Measurements from ENCODE around the gene FBF1.
A peak's percentile ranks its signal among the peaks of the same experiment; 100 is the strongest.
"Not testable (repeated sequence)": the region's sequence is repeated elsewhere in the genome, so short reads cannot be mapped to it uniquely, and the experiment has no call there.

FBF1 gene

DNA sequence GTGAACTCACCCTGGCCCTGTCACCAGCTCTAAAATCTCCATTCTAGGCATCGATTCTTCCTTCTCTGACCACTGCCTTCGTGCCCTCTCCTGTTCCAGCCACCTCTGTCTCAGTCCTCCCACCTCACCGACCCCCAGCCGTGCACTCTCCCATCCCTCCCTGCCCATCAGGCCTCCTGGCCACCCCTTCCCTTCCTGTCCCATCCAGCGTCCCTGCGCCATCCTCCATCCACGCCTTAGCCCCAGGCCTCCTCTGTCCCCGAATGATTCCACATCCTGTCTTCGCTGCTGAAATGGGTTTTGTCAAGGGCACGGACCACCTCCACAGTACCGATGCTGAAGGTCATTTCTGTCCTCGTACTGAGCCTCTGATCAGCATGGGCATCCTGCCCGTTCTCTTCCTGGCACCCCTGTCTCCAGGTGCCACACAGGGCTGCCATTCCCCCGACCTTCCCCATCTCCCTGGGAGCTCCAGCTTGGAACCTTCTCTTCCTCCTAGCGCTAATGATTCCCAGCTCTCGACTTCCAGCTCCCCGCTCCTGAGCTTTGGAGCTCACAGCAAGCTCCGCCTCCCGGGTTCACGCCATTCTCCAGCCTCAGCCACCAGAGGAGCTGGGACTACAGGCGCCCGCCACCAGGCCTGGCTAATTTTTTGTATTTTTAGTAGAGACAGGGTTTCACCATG lies 46.7 kb downstream of the FBF1 start:
- peak; percentile 31 for DNase-seq

DNA sequence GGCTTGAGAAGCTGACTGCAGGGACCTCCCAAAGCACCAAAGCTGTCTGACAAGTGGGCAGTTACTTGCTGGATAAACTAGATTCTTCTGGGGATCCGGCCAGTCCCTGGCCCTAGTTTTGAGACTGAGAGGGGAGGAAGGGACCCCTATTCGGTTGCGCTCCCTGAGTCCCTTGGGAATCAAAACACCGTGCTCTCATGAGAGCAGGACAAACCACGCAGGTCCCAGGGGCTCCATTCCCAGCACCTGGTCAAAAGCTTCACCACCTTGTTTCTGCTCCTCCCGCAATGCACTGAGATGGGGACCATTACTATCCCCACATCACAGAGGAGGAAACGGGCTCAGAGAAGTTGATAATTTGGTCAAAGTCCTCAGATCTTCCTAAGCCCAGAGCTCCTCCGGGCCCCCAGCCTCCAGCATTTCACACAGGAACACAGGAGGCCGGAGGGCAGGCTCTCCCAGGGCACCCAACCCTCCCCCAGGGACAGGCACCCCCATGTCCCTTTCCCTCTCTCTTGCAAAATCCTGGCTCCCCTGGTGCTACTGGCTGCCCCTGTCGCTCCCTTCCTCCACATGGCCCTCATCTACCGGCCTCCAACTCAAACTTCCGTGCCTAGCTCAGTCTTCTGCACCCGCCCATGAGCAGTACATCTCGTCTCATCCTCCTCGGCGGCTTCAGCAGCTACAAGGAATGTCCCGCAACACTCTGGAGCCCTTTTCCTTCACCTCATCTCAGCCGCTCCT lies 47.4 kb downstream of the FBF1 start:
- DNase-seq: no peak

DNA sequence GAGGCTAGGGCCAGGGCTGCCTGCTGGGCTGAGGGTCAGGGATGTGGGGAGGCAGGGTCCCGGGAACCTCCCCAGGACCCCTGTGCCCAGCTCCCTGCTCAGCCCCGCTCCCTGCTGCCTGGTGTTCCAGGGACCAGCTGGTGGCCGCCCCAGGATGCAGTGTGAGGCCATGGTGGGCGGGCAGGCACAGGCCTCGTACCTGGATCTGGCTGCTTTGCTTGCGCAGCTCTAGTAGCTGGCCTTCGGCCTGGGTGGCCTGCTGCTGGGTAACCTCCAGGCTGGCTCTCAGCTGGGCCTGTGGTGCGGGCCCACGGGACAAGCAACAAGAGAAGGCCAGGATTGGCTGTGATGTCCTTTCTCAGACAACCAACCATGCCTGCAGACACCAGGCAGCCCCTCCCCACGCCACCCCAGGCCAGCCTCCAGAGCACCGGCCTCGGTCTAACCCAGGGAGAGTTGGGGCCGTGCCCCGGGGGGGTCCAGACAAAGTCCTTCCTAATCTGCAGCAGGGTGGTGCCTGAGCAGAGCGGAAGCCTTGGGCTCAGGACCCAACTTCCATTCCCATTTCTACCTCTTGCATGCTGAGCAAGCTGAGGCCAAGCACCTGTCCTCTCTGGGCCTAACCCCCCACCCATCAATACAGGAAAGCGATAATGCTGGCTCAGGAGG lies 48.2 kb downstream of the FBF1 start:
- no peak for DNase-seq

DNA sequence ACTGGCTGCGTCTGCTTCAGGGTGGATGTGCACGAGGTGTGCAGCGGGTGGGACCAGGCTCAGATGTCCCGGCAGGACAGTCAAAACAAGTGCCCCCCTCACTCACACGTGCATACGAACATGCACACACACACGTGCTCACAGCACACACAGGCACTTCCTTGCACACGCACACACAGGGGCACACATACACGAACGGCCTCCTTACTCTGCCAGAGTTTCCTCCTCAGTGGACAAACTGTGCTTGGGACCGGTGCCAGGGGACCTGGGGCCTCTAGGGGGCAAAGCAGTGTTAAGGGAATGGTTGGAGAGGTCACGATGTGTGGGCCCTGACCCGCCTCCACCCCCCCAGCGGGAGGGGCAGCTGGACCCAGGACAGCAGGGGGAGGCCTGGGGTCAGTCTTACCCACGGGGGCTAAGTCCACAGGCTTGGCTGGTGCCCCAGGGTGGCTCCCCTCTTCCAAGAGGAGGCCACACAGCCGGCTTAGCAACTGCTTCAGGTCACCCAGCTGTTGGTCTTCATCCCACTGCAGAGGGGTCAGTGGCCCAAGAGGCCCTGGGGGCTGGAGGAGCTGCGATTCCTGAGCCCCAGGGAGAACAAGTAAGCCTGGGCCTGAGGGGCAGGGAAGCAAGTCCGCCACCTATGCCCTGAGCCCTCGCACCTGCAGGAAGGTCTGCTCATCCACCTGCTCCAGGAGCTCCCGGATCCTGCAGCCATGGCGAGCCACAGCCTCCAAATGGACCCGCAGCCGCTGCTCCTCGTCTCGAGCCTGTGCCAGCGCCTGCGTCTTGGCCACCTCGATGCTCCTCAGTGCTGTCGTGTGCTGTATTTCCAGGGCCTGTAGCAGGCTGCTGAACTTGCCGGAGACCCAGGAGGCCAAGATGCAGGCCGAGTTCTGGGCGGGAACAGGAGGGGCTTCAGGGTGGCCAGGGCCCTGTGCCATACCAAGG lies 49.0 kb downstream of the FBF1 start:
- no peak for DNase-seq

DNA sequence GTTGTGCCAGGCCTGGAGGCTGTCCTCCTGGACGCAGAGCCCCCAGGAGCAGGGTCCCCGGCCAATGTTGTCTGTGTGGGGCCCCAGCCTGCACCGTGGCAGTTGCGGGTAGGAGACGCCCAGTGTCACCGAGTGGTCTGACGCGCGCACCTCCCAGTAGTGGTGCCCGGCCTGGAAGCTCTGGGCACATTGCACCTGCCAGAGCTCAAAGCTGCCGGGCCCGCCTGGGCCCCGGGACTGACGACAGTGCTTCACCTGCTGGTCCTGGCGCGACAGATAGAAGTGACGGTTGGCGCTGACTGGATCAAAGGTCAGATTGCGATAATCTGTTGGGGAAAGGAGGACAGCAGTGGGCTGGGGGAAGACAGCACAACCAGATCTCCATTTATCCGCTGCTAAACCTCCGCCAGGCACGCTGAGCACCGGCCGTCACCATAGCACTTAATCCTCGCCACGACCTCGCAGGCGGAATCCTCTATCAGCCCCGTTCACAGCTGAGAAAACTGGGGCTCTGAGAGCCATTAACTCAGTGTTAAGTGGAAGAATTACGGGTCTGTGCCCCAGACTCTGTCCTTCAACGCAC lies 49.7 kb downstream of the FBF1 start:
- no peak for DNase-seq

DNA sequence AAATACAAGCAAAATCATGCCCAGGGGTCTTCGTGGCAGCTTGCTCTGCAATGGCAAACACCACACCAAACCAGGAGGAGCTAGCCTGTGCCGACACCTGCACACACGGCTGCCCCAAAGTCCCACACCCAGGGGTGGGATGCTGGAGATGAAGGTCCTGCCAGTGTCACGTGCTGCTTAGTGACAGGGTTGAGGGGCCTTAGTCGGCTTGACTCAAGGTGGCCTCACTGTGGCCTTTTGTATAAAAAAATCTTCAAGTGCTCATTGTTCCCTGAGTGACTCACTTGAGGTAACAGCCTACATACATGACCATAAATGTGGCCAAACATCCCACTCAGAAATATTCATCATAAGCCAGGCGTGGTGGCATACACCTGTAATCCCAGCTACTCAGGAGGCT lies 51.4 kb downstream of the FBF1 start:
- DNase-seq: no peak

DNA sequence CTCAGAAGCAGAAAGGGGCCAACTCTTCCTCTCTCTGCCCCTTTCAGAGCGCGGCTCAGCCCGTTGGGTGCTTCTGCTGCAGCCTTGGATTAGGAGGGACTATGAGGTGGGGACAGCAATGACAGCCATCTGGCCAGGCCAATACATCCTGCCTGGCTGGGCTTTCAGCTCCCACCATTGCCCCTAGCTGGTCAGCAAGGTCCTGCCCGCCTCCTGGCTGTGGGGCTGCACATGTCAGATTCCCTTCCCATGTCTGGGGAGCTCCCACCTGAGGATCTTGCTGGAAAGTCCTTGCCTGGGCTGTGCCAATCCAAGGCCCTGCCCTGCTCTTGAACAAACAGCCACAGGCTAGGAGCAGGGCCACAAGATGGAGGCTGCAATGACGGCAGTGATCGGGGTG lies 52.4 kb downstream of the FBF1 start:
- no peak for DNase-seq

DNA sequence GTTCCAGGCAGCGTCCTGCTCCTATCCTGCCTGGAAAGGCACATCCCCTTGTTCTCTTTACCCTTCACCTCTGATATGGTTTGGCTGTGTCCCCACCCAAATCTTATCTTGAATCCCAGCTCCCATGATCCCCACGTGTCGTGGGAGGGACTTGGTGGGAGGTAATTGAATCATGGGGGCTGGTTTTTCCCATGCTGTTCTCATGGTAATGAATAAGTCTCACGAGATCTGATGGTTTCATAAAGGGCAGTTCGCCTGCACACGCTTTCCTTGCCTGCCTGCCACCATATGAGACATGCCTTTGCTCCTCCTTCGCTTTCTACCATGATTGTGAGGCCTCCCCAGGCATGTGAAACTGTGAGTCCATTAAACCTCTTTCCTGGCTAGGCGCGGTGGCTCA lies 55.0 kb downstream of the FBF1 start:
- DNase-seq: not testable (repeated sequence)

DNA sequence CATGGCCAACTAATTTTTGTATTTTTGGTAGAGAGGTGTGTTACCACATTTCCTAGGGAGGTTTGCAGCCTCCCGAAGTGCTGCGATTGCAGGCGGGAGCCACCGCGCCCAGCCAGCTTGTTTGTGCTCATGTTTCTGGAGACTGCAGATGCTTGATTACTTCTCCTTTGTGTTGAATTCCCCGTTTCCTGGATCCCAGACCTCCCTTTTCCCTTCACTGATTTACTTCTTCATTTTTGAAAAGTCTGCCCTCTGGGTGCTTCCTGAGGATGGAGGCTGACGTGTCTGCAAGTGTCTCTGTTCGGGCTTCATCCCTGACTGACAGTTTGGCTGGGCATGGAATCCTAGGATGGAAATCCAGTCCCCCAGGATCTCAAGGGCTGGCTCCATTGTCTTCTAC lies 55.4 kb downstream of the FBF1 start:
- no peak for DNase-seq

DNA sequence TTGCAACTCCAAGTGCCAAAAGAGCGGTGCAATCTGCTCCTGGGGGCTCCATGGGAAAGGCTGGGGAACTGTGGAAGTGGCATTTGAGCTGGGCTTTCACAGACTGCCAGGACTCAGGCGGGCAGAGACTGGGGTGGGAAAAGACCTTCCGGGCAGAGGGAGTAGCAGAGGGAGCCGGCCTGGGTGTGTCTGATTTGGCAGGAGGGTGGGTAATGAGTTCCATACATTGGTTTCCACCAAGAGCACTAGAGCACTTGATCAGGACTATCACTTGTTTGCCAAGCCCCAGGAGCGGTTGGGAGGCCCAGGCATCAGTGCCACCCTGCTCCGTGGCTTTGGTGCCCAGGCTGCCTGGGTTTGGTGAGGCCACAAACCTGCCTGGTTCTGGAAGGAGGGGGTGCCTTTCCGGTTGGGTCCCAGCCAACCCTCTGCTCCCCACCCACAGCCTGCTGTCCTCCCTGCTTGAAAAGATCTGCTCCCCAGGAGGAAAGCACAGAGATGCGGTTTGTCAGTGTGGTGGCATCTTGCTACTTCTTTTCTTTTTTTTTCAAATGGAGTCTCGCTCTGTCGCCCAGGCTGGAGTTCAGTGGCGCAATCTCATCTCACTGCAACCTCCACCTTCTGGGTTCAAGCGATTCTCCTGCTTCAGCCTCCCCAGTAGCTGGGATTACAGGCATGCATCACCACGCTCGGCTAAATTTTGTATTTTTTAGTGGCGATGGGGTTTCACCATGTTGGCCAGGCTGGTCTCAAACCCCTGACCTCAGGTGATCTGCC lies 59.0 kb downstream of the FBF1 start:
- no peak for DNase-seq

DNA sequence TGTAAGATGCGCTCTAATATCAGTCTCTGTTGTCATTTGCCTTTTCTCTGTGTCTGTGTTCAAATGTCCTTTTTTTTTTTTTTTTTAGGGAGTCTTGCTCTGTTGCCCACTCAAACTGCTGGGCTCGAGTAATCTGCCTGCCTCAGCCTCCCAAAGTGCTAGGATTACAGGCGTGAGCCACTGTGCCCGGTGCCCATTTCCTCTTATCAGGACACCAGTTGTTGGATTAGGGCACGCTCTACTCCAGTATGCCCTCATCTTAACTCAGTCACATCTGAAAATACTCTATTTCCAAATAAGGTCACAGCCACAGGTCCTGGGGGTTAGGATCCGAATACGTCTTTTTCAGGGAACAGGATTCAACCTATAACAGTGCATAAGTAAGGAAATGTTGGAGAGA lies 60.6 kb downstream of the FBF1 start:
- DNase-seq: no peak

DNA sequence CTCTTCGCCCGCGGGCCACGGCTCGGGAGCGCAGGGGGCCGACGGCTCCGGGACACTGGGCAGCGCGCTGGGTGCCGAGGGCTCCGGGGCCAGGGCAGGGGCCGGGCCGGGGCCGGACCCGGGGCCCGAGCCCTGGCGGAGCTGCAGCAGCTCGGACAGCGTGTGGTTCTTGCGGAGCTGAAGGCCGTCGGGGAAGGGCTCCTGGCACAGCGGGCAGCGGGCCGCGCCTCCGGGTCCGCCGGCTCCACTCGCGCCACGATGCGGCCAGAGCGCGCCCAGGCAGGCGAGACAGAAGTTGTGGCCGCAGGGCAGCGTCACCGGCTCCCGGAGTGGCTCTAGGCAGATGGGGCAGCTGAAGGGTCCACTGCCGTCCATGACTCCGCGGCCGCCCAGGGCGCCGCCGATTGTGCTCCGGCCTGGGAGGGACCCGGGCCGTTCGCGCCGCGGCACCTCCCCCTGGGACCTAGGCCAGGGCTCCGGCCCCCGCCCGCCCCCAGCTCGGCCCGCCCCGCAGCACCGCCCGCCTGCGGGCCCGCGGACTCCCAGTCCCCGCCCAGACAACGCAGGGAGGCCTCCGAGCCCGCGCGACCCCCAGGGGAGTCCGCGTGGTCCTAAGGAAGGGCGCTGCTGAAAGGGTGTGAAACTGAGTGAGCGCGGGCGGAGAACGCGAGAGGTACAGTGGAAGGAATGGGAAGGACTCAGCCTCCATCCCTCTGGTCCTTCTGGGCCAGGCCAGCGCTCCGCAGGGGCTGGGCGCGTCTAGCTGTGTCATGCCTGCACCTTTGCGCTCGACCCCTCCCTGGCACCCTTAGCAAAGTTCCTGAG lies 62.5 kb downstream of the FBF1 start, which contains the start of gene TRIM47:
Gene TRIM47 (minus strand): TSS at position 408 of the 825 bp plus-strand sequence. CDS start 33 bp downstream, at position 375.
- peak; percentile 33 for DNase-seq

DNA sequence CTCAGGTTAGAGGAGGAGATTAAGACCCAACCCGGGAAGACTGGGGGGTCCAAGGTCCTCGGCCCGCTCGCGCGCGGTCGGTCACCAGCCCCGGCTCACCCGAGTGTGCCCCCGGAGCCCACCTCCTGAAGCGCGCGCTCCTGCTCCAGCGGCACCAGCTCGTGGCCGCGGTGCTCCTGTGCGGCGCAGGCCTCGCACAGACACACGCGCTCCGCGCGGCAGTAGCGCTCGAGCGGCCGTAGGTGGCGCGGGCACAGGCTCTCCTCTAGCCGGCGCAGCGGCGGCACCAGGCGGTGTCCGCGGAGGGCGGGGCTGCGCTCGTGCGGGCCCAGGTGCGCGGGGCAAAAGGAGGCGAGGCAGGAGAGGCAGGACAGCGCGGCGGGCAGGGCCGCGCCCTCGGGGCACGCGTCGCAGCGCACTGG lies 63.1 kb downstream of the FBF1 start:
- DNase-seq: peak; percentile 48

DNA sequence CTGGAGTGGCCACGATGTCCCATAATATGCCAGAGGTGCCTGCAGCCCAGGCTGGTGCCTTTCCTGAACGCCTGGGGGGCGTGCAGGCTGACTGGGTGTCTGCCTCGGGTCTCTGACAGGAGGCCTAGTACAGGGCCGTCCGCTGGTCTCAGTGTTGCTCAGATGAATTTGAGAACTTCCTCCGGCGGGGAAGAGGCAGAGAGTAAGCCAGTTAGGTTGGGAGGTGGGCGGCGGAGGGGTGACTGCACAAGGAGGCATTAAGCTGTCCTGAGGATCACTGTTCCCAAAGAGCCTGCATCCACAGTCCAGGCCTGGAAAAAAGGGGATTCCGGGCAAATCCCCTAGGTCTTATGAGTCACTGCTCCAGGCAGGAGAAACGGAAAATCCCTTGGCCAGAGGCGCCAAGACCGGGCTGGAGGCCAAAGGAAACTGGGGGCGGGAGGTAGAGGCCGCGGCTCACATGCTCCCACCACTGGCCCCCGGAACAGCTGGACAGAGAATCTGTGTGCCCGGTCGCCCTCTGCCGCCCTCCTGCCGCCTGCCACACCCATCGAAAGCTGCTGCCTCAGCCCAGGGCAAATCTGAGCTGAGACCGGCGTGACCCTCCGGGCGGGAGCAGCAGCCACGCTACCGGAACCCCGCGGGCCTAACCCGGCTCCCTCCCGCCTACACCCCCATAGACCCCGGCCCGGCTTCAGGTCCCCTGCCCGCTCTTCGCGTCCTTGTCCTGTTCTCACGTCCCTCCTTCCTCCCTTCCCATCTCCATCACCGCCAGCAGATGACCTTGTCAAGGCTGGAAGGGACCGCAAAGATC lies 63.7 kb downstream of the FBF1 start:
- DNase-seq: peak; percentile 87

DNA sequence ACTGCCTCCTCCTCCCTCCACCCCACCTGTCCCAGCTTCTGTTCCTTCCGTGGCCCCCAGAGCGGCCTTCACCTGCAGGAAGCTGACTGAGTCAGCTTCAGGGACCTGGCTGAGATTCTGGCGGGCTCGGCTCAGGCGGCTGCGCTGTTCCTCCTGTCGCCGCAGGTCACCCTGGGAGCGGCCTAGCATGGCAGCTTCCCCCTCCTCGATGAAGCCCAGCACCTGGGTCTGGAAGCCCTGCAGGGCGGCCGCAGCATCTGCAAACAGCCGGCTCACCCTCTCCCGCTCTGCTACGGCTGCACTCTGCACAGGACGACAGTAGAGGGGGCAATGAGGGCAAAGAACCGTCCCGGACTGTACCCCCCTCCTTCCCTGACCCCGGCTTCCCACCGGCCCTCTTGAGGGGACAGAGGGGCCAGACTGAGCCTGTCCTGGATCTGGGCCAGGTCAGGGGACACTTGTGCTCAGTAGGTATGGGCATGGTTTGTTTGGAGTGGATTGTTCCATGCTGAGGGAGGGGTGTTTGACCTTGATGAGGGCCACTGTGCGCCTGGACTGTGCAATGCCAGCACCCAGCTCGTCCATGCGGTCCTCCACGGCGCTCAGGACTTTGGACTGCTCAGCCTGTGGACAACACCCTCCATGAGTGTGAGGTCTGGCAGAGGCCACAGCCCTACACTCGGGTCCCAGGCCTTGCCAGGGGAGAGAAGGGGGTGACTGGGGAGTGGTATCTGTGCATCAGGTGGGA lies 64.5 kb downstream of the FBF1 start:
- DNase-seq: no peak

DNA sequence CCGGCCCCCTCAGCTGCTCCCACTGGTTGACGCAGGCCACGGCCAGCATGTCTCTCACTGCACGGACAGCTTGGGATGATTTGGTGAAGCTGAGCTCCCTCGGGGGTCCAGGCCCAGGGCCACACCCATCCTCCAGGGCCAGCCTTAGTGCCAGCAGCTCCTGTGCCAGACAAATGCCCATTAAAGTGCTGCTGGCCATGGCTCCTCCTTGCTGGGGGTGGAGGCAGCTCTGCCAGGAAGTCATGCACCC lies 65.0 kb downstream of the FBF1 start:
- DNase-seq: no peak

DNA sequence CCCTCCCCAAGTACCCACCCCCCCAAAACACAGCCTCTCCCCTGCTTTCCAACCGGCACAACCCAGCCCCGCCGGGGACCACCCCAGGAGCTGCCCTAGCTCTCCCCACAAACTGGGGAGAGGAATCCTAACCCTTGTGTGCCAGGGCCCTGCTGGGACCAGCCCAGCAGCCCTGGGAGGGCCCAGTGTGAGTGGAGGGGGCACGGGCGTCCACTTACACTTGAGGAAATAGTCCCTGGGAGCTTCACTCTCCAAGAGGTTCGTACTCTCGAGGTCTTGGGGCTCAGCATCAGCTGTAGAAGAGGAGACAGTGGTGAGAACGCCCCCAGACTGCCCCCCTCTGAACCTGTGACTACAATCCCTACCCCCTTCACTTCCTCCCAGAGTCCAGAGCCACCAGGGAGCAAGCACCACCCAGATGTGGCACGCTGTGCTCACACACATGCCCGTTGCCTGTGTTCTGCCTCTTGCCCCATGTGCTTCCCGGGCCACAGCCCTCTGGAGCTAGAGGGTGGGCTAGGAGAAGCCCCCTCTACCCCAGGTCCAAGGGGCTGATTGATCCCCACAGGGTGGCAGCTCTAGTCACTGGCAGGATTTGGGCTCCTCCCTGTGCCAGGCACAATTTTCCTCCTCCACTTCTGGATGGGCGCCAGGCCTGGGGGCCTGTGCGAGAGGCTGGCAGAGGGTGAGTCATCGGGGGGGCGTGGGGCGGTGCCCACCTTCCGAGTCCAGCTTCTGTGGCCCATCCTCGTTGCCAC lies 65.5 kb downstream of the FBF1 start:
- no peak for DNase-seq

All from fibroblast of skin of right quadriceps (primary cell).